GM12892 (cell line): ENCODE results near the gene ANO2.

ENCODE experiments used
- DNase-seq: peaks from one replicate; pipeline ENCODE4 v3.0.0; 2011; ENCODE audit not compliant: insufficient read length
- FAIRE-seq: peaks from 2 replicates; lab custom pipeline; 2011; peaks lifted over from hg19 to GRCh38; lab: Jason Lieb, UNC
- POLR2A ChIP-seq: IDR thresholded peaks from 2 replicates; pipeline ENCODE4 v1.6.1; 2011; ENCODE audit warnings: low read depth, low read length, control low read depth
- POLR2AphosphoS5 ChIP-seq: IDR thresholded peaks from 2 replicates; pipeline ENCODE4 v1.6.1; 2011; ENCODE audit warnings: low read depth, low read length, control low read depth
- TAF1 ChIP-seq: IDR thresholded peaks from 2 replicates; pipeline ENCODE4 v1.6.1; 2011; ENCODE audit warnings: low read depth, mild to moderate bottlenecking, control low read depth, low read length, borderline replicate concordance

The ANO2 gene

GRCh38 chr12:5923751-5924150, 21.3 kb downstream of the ANO2 start:
- TF ChIP-seq POLR2AphosphoS5 (no peak), POLR2A (no peak), TAF1 (no peak)
- no peak for FAIRE-seq
- DNase-seq = no peak

GRCh38 chr12:5923043-5923605, 21.9 kb downstream of the ANO2 start:
- DNase-seq = no peak
- no peak for FAIRE-seq
- no peak for TF ChIP-seq POLR2AphosphoS5
- no peak for TF ChIP-seq TAF1
- TF ChIP-seq POLR2A = no peak

- DNase-seq (no peak), FAIRE-seq (no peak)
- TF ChIP-seq TAF1 = no peak
- TF ChIP-seq POLR2AphosphoS5 = no peak
- no peak for TF ChIP-seq POLR2A
These were observed 22.8 kb downstream of the ANO2 start for GRCh38 chr12:5921966-5922899.

DNA sequence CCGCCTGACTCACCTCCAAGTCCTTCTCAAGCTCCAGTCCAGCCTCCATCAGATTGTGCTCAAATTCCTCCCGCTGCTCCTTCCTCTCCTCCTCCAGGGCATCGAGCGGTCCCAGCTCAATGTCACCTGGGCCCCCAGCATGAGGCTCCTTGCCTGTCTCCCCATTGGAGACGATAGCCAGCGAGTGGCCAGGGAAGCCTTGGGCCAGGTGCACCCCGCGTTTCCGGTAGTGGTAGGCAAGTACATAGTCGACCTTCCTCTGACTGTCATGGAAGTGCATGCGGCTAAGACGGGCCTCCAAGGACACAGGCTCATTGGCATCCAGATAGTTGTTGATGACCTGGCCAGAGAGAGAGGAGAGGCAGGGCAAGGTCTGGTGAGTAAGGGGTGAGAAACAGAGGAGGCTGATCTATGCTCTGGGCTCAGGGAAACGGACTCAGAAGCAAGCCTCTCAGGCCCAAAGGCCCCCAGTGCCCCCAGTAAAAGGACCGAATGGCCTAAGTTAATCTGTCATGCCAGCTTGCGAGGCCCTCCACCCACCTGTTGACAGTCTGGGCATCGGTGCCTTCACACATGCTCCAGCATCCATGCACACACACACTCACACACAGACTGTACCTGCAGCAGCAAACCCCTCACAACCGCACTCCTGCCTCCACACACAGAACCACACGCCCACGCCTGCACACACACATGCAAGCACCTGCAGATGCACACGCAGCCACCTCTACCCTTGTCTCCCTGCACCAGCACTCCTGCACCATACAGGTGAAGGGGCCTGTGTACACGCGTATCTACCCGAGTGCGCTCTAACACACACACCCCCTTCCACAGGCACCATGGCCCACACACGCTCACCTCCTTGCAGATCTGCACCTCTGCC, 23.8 kb downstream of the ANO2 start:
- FAIRE-seq (no peak), DNase-seq (no peak)
- TF ChIP-seq POLR2AphosphoS5 = no peak
- TF ChIP-seq TAF1 = no peak
- no peak for TF ChIP-seq POLR2A

DNA sequence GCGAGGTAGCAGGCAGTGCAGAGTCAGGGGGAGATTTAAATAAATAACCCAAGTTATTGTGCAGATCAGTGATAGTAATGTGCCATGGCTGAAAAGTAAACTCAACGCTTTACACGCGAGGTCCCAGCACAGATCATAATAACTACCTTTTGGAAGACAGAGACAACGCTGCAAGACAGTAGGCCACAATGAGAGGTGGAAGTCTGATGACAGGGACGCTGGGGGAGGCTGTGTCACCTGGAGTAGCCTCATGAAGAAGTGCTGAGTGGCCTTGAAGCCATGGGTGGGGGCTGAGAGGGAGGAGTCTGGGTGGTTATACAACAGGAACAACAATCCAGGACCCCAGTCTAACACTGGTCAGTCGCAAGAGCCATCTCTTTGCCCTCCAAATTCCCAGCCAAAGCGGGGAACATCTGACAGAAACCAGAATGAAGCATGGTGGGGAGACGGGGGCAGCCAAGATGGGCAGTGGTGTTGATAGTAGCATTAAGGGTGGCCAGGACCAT, 28.2 kb downstream of the ANO2 start:
- DNase-seq = no peak
- no peak for FAIRE-seq
- no peak for TF ChIP-seq TAF1

- FAIRE-seq (no peak), DNase-seq (no peak)
- no peak for TF ChIP-seq POLR2A
- no peak for TF ChIP-seq POLR2AphosphoS5
- no peak for TF ChIP-seq TAF1
These were observed 29.5 kb downstream of the ANO2 start for GRCh38 chr12:5915511-5915910.

- DNase-seq (no peak), FAIRE-seq (no peak)
- TF ChIP-seq POLR2A = no peak
- no peak for TF ChIP-seq TAF1
- no peak for TF ChIP-seq POLR2AphosphoS5
These were observed 30.5 kb downstream of the ANO2 start for GRCh38 chr12:5914387-5915149.

- DNase-seq = no peak
These were observed 31.7 kb downstream of the ANO2 start for GRCh38 chr12:5913387-5913786.

DNA sequence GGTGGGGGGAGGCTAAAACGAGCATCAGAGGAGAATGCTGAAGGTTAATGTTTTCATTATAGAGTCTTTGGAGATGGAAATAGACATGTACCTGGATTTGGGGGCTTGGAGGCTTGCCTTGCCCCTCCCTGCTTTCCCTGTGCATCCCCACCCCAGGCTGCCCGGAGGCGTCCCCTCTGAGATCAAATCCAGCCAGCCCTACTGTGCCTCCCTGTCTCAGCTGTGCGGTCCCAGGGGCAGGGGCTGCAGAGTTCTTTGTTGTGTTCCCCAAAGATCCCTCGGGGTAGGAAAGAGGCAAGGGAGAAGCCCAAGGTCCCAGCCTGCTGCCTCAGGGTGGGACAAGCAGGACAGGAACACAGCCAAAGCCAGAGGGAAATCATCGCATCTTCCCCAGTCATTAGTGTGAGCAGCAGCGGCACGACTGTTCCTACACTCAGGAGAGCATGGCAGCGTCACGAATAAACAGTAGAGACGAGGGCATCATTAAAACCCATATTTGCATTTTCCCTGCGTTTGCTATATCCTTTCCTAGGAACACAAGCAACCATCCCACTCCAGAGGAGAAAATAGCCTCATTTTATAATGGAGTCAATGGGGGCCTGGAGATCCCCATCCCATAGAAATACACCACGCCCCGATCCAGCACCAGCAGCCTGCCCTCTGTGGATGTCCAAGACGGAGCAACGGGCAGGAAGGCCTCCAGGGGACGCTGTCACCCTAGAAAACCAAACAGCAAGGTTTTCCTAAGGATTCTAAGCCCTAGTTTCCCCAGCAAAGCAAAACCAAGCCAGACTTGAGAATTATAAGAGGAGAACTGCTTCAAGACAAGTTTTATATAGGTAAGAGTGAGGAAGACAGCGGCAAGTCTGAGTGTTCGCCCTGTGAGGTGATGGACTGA, 32.4 kb downstream of the ANO2 start:
- TF ChIP-seq TAF1 (no peak), POLR2A (no peak), POLR2AphosphoS5 (no peak)
- no peak for DNase-seq
- FAIRE-seq = no peak

More at GRCh38 chr12:5913387-5913786, 31.7 kb downstream of the ANO2 start:
- TF ChIP-seq TAF1 = no peak
- TF ChIP-seq POLR2AphosphoS5 = no peak
- TF ChIP-seq POLR2A = no peak
- no peak for FAIRE-seq

DNA sequence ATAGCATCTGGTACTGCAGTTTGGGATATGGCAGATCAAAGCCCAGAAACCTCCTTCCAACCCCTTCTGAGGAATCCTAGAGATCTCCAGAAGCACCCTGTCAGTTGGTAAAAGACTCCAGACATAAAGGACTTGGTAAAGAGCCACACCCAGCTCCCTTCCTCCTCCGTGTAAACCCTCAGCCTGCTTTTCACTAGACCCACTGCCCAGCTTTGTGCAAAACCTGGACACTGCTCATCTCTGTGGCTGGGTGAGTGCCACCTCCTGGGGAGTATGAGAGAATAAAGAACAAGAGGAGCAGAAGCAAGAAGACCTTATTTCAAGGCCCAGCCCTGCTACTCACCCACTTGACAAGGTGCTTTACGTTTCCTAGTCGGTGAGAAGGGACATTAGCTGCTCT, 33.0 kb downstream of the ANO2 start:
- FAIRE-seq (no peak), DNase-seq (no peak)
- TF ChIP-seq POLR2AphosphoS5 (no peak), TAF1 (no peak), POLR2A (no peak)
